Activated B cell treated with CpG ODN at 0.5 μM for 24 hours (primary cell): ENCODE measurements around the gene ITGA2B. TPM values are rescaled to one million over a fixed set of nuclear protein-coding genes. Genes with fewer than 3 reads are reported as not detected.

Experiments used
- ATAC-seq: fragments of 200-7000 bp; cut with Tn5 transposase; one replicate; pipeline ENCODE4 v1.10.0; 2021; ENCODE audit warnings: low read depth, mild to moderate bottlenecking, moderate library complexity
- CTCF ChIA-PET: fragments of 350-600 bp; sonication (Branson Sonifier 250); formaldehyde crosslinking; loops from one replicate; lab custom pipeline; 2021; ENCODE audit warnings: antibody characterized with exemption; lab: Charles Lee
- POLR2A ChIA-PET: fragments of 350-600 bp; sonication (Branson Sonifier 250); formaldehyde crosslinking; loops from one replicate; lab custom pipeline; 2021; ENCODE audit warnings: antibody characterized with exemption; lab: Charles Lee
- DNase-seq: peaks from one replicate; pipeline ENCODE4 v3.0.0; 2022
- H3K27ac Mint-ChIP-seq: one replicate; pipeline ENCODE4 v1.8.0; 2020; ENCODE audit warnings: mixed read lengths
- H3K27me3 Mint-ChIP-seq: one replicate; pipeline ENCODE4 v1.8.0; 2021; ENCODE audit warnings: mixed read lengths
- H3K36me3 Mint-ChIP-seq: one replicate; pipeline ENCODE4 v1.8.0; 2021; ENCODE audit warnings: low read depth, mixed read lengths
- H3K4me1 Mint-ChIP-seq: one replicate; pipeline ENCODE4 v1.8.0; 2021; ENCODE audit warnings: mixed read lengths
- H3K4me3 Mint-ChIP-seq: one replicate; pipeline ENCODE4 v1.8.0; 2020; ENCODE audit warnings: mild to moderate bottlenecking, mixed read lengths
- H3K9me3 Mint-ChIP-seq: one replicate; pipeline ENCODE4 v1.8.0; 2020; ENCODE audit warnings: mixed read lengths
- CTCF ChIP-seq: fragments of 200-600 bp; IDR thresholded peaks from one replicate; pipeline ENCODE4 v1.8.0; 2022; ENCODE audit warnings: antibody characterized with exemption, mild to moderate bottlenecking
- intact Hi-C: fragments of 100-400 bp; cut with micrococcal nuclease; formaldehyde crosslinking; loops from one replicate; pipeline ENCODE4 v1.15.1; 2024
- total RNA-seq: library from RNA; stranded (reverse); gene quantifications from 2 replicates; pipeline ENCODE4 v1.2.3, GENCODE V29; 2022

Gene ITGA2B
- total RNA-seq, 1 donor from 2014 or later = not detected

- CTCF ChIA-PET = interaction anchor here (0.9 to 2.6 kb wide), 2 partner anchors 31 to 114 kb away, joined by 4 to 7 read pairs; no protein-coding TSS in a partner anchor
- intact Hi-C loops = loop anchor here (1.0 to 2.0 kb wide), 7 partner anchors 15 to 253 kb away; partner anchors contain the start of genes G6PC3, GRN, RUNDC3A and TMUB2
- H3K27ac Mint-ChIP-seq = no peak overlapping the region
- no peaks in the 10 kb centered on the region for H3K9me3 Mint-ChIP-seq
- peaks cover 33% of the 10 kb centered on the region for H3K4me1 Mint-ChIP-seq
- peaks cover 40% of the 10 kb centered on the region for H3K36me3 Mint-ChIP-seq
- H3K27me3 Mint-ChIP-seq = no peaks in the 10 kb centered on the region
- DNase-seq (no peak), ATAC-seq (no peak)
- TF ChIP-seq CTCF = no peak
- POLR2A ChIA-PET = interaction anchor here (2.7 to 11.6 kb wide), 4 partner anchors 22 to 137 kb away, joined by 10 to 237 read pairs (median 32); partner anchors contain the start of genes GRN, TMUB2 and UBTF
- peak overlapping the region; percentile 81 for H3K4me3 Mint-ChIP-seq
Measured at GRCh38 chr17:44323359-44324091, 65.9 kb downstream of the ITGA2B start.

DNA sequence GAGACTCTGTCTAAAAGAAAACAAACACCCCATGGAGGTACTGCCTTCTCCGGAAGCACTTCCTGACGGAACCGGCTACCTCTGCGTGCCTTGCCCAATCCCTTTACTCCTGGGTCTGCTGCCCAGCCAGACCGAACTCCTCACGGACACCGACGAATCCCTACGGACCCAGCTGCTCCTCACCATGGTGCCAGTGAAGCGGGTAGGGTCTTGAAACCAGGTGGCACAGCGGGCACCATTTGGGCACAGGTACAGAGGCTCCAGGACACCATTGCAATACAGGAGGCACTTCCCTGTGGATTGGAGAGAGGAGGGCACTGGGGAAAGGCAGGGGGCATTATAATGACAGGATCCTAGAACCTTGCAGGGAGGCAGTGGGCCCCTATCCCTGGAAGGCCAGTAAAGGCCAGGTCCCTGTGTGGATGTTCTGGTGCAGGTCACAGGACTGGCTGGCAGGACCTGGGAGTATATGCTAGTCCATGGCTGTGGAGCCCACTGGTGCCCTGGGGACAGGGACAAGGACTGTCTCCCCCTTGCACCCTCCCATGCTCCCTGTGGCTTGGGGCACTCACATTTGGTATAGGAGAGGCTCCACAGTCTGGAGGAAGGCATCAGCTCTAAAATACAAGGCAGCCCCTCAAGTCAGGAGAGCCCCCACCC is 67.1 kb downstream of the ITGA2B start:
- Mint-ChIP-seq H3K9me3 (peaks cover 2% of the 10 kb centered on the region), H3K27me3 (peaks cover 4% of the 10 kb centered on the region), H3K4me3 (peak overlapping the region; percentile 52), H3K27ac (no peak overlapping the region), H3K36me3 (peaks cover 40% of the 10 kb centered on the region), H3K4me1 (peaks cover 28% of the 10 kb centered on the region)
- intact Hi-C loops = no loop called here
- no peak for TF ChIP-seq CTCF
- POLR2A ChIA-PET = interaction anchor here (0.5 to 11.6 kb wide), 2 partner anchors 97 to 104 kb away, joined by 6 to 237 read pairs; partner anchors contain the start of gene UBTF
- CTCF ChIA-PET = no interaction called here
- ATAC-seq = no peak
- DNase-seq = no peak

Other genes starting within 250 kb of the ITGA2B start
- gene HROB, start 247.7 kb downstream of the ITGA2B start, total RNA-seq = 2.2 and 5.0 TPM in 2 replicates
- not detected in 2 replicates for gene ASB16, start 218.9 kb downstream of the ITGA2B start, total RNA-seq
- 32.3 and 36.0 TPM in 2 replicates for gene TMUB2, start 202.7 kb downstream of the ITGA2B start, total RNA-seq
- 92.0 and 103 TPM in 2 replicates for gene ATXN7L3, start 189.8 kb downstream of the ITGA2B start, total RNA-seq
- 139 and 146 TPM in 2 replicates for gene UBTF, start 170.0 kb downstream of the ITGA2B start, total RNA-seq
- gene SLC4A1, start 121.5 kb downstream of the ITGA2B start, total RNA-seq = 0.10 and 0.13 TPM in 2 replicates
- gene RUNDC3A, start 81.0 kb downstream of the ITGA2B start, total RNA-seq = 0.07 and 0.17 TPM in 2 replicates
- gene SLC25A39, start 64.8 kb downstream of the ITGA2B start, total RNA-seq = 119 and 129 TPM in 2 replicates
- 229 and 250 TPM in 2 replicates for gene GRN, start 44.3 kb downstream of the ITGA2B start, total RNA-seq
- gene FAM171A2, start 25.8 kb downstream of the ITGA2B start, total RNA-seq = 0.49 and 0.75 TPM in 2 replicates
- 62.2 and 64.5 TPM in 2 replicates for gene GPATCH8, start 113.8 kb upstream of the ITGA2B start, total RNA-seq
- gene FZD2, start 167.8 kb upstream of the ITGA2B start, total RNA-seq = 0.91 TPM in 2 replicates